Smooth muscle cell (in vitro differentiated cells): ENCODE measurements around the gene ARSA. TPM values are rescaled to one million over a fixed set of nuclear protein-coding genes. Genes with fewer than 3 reads are reported as not detected.
"Not testable (repeated sequence)": the region's sequence is repeated elsewhere in the genome, so short reads cannot be mapped to it uniquely, and the experiment has no call there.

Experiments used
- DNase-seq: peaks from one replicate; lab custom pipeline; 2025; ENCODE audit not compliant: unreplicated experiment; lab: John Stamatoyannopoulos, UW
- H2AFZ ChIP-seq: fragments of 200-600 bp; sonication (generic); 2 replicates; pipeline ENCODE4 v1.6.0; 2016; ENCODE audit warnings: antibody characterized with exemption, low read depth, mild to moderate bottlenecking
- H3F3A ChIP-seq: fragments of 200-600 bp; sonication (generic); 2 replicates; pipeline ENCODE4 v1.6.0; 2017; ENCODE audit warnings: antibody characterized with exemption, low read depth
- H3K27ac ChIP-seq: fragments of 200-600 bp; sonication (generic); 2 replicates; pipeline ENCODE4 v1.5.1; 2016; ENCODE audit warnings: low read depth, mild to moderate bottlenecking
- H3K27me3 ChIP-seq: fragments of 200-600 bp; sonication (generic); 2 replicates; pipeline ENCODE4 v1.6.1; 2016; ENCODE audit warnings: low read depth, mild to moderate bottlenecking
- H3K36me3 ChIP-seq: fragments of 200-600 bp; sonication (generic); 2 replicates; pipeline ENCODE4 v1.5.1; 2016; ENCODE audit warnings: low read depth
- H3K4me1 ChIP-seq: fragments of 200-600 bp; sonication (generic); 2 replicates; pipeline ENCODE4 v1.5.1; 2016; ENCODE audit warnings: low read depth
- H3K4me2 ChIP-seq: fragments of 200-600 bp; sonication (generic); 2 replicates; pipeline ENCODE4 v1.6.0; 2016; ENCODE audit warnings: mild to moderate bottlenecking
- H3K4me3 ChIP-seq: fragments of 200-600 bp; sonication (generic); 2 replicates; pipeline ENCODE4 v1.5.1; 2016; ENCODE audit warnings: mild to moderate bottlenecking
- H3K79me2 ChIP-seq: fragments of 200-600 bp; sonication (generic); 2 replicates; pipeline ENCODE4 v1.6.0; 2016; ENCODE audit warnings: low read depth, mild to moderate bottlenecking
- H3K9ac ChIP-seq: fragments of 200-600 bp; sonication (generic); 2 replicates; pipeline ENCODE4 v1.6.0; 2016; ENCODE audit warnings: low read depth
- H3K9me3 ChIP-seq: fragments of 200-600 bp; sonication (generic); replicated peaks from 2 replicates; pipeline ENCODE4 v1.5.1; 2016; ENCODE audit warnings: low read depth
- H4K20me1 ChIP-seq: fragments of 200-600 bp; sonication (generic); 2 replicates; pipeline ENCODE4 v1.6.0; 2016; ENCODE audit warnings: low read depth
- CTCF ChIP-seq: fragments of 200-600 bp; sonication (generic); IDR thresholded peaks from 2 replicates; pipeline ENCODE4 v1.5.1; 2017; ENCODE audit warnings: borderline replicate concordance, mild to moderate bottlenecking, antibody characterized with exemption; ENCODE audit not compliant: insufficient read depth, poor library complexity, severe bottlenecking
- WGBS: methylation state at CpG from one replicate; pipeline ENCODE4 v1.1.7; 2016; ENCODE audit warnings: low lambda C conversion rate; 5-methylcytosine and 5-hydroxymethylcytosine counted together
- polyA plus RNA-seq: library from polyadenylated mRNA; unstranded; fragments of >200 nt; fragmentation: Nextera tagmentation; extraction: Ambion mirVana; gene quantifications from 2 replicates; pipeline ENCODE4 v1.2.1, GENCODE V29; 2016
- total RNA-seq: library from RNA; depleted of rRNA; stranded (reverse); fragments of >200 nt; gene quantifications from 2 replicates; pipeline ENCODE4 v1.2.3, GENCODE V29; 2014

ARSA gene
- total and polyA plus RNA-seq, 2 experiments from 2014 or later: 16.6 to 19.9 TPM

GRCh38 chr22:50641696-50642607, 14.0 kb upstream of the ARSA start:
- no peak for TF ChIP-seq CTCF
- H3K27ac ChIP-seq: no peak overlapping the region
- H3K27me3 ChIP-seq: peaks cover 28% of the 10 kb centered on the region
- H3K9me3 ChIP-seq: no peaks in the 10 kb centered on the region
- DNase-seq: no peak
- no peaks in the 10 kb centered on the region for H3K79me2 ChIP-seq
- H3F3A ChIP-seq: no peaks in the 10 kb centered on the region
- H3K4me3 ChIP-seq: peak overlapping the region; percentile 7
- WGBS: 25% methylated on average over 17 of the region's 17 CpGs
- no peaks in the 10 kb centered on the region for H4K20me1 ChIP-seq
- H3K4me2 ChIP-seq: peak overlapping the region; percentile 74
- no peaks in the 10 kb centered on the region for H3K36me3 ChIP-seq
- peak overlapping the region; percentile 51 for H2AFZ ChIP-seq
- no peak overlapping the region for H3K9ac ChIP-seq
- peaks cover 14% of the 10 kb centered on the region for H3K4me1 ChIP-seq

GRCh38 chr22:50640857-50641647, 13.1 kb upstream of the ARSA start:
- no peaks in the 10 kb centered on the region for H3K9me3 ChIP-seq
- no peaks in the 10 kb centered on the region for H3F3A ChIP-seq
- H3K4me2 ChIP-seq: no peak overlapping the region
- H2AFZ ChIP-seq: no peak overlapping the region
- H3K9ac ChIP-seq: no peak overlapping the region
- H3K27me3 ChIP-seq: peaks cover 28% of the 10 kb centered on the region
- peaks cover 14% of the 10 kb centered on the region for H3K4me1 ChIP-seq
- H3K79me2 ChIP-seq: no peaks in the 10 kb centered on the region
- no peak overlapping the region for H3K27ac ChIP-seq
- no peak overlapping the region for H3K4me3 ChIP-seq
- no peak for TF ChIP-seq CTCF
- WGBS: 76% methylated on average over 15 of the region's 15 CpGs
- H4K20me1 ChIP-seq: no peaks in the 10 kb centered on the region
- no peaks in the 10 kb centered on the region for H3K36me3 ChIP-seq
- no peak for DNase-seq

GRCh38 chr22:50640296-50640695, 12.3 kb upstream of the ARSA start:
- H3F3A ChIP-seq, H2AFZ ChIP-seq, H3K9me3 ChIP-seq, H3K79me2 ChIP-seq, H3K27ac ChIP-seq, H3K4me2 ChIP-seq, DNase-seq, H3K4me3 ChIP-seq, H3K9ac ChIP-seq, H4K20me1 ChIP-seq, H3K36me3 ChIP-seq: not testable (repeated sequence)
- 97% methylated on average over 12 of the region's 12 CpGs for WGBS
- Histone ChIP-seq H3K4me1 (peaks cover 14% of the 10 kb centered on the region), H3K27me3 (peaks cover 21% of the 10 kb centered on the region)

GRCh38 chr22:50635591-50635990, 7.6 kb upstream of the ARSA start:
- Histone ChIP-seq H3K36me3 (no peaks in the 10 kb centered on the region), H3K27ac (no peak overlapping the region), H3K9ac (no peak overlapping the region), H3K4me1 (no peaks in the 10 kb centered on the region), H3F3A (no peaks in the 10 kb centered on the region), H3K27me3 (no peaks in the 10 kb centered on the region), H3K9me3 (no peaks in the 10 kb centered on the region), H3K4me3 (no peak overlapping the region), H2AFZ (no peak overlapping the region), H4K20me1 (no peaks in the 10 kb centered on the region), H3K79me2 (no peaks in the 10 kb centered on the region), H3K4me2 (no peak overlapping the region)
- DNase-seq: no peak
- no peak for TF ChIP-seq CTCF
- WGBS: 89% methylated on average over 8 of the region's 11 CpGs
